HUDEP-2 (cell line): ENCODE results near the gene FAM110D.

Source experiments
- DNase-seq, 76 experiments: peaks; one replicate each; lab custom pipeline; 2025; ENCODE audit not compliant: unreplicated experiment in 76 of 76; lab: John Stamatoyannopoulos, UW

Gene FAM110D

DNA sequence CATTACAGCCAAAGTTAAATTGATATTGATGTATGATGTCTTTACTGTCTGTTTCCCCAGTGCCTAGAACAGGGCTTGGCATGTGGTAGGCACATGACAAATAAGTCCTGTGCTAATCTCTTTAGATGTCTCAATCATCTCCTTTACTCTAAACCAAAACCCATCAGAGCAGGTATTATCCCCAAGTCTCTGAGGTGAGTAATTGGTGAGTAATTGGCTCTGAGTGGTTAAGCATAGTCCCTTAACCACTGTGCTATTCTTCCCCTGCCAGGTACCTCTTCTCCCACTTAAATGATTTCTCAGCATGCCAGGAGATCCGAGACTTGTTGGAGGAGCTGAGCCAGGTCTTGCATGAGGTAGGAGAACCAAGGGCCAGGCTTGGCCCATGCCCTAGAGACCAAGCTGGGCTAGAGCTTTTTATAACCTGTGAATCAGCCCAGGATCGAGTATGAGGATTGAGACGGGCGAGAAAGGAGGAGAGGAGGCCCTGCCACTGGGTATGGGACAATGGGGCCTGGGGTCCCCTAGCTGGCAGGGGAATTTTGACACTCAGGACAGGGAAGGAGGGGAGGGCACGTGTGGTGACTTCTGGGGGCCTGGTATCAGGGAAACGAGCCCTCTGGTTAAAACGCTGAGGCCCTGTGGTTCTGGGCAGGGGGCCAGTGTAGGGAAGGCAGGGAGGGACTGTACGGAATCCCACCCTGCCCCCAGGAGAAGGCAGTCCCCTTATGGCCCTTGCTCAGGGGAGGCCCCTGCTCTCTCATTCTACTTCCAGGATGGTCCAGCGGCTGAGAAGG lies 22.9 kb downstream of the FAM110D start:
- DNase-seq, result no peak

DNA sequence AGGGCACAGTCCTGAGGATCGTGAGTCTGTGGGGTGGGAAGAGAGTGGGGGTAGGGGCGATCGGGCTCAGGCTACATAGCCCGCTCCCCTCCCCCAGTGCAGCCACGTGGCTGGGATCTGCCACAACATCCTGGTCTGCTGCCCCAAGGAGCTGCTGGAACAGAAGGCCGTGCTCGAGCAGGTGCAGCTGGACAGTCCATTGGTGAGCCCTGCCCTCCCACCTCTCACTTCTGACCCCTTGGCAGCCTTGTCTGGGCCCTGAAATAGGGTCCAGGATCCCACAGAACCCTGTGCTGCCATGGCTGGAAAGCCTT lies 23.5 kb downstream of the FAM110D start:
- no peak for DNase-seq

DNA sequence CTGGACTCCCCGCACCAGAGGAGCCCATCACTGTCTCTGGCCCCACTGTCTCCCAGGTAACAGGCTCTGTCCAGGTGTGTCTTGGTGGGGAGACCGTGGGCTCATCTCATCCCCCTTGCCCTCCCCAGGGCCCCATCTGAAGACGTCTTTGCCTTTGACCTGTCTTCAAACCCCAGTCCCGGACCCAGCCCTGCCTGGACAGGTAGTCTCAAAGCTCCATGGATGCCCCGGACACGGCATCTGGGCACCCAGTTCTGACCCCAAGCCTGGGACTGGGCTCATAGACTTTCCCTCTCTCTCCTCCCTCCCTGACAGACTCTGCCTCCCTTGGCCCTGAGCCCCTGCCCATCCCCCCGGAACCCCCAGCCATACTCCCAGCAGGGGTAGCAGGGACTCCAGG lies 25.2 kb downstream of the FAM110D start:
- DNase-seq, result no peak

DNA sequence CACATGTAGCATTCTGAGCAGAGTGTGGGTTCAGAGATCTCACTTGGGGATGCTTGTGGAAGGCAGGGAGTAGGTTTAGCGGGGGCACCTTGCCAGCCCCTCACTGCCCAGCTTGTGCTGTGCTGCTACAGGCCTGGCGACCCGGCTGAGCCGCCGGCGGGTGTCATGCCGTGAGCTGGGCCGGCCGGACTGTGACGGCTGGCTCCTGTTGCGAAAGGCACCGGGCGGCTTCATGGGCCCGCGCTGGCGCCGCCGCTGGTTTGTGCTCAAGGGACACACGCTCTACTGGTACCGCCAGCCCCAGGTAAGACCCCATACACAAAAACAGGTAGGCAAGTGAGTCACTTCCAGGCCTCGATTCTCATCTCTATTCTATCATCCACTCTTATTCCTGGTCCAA lies 26.0 kb downstream of the FAM110D start:
- DNase-seq, result no peak

DNA sequence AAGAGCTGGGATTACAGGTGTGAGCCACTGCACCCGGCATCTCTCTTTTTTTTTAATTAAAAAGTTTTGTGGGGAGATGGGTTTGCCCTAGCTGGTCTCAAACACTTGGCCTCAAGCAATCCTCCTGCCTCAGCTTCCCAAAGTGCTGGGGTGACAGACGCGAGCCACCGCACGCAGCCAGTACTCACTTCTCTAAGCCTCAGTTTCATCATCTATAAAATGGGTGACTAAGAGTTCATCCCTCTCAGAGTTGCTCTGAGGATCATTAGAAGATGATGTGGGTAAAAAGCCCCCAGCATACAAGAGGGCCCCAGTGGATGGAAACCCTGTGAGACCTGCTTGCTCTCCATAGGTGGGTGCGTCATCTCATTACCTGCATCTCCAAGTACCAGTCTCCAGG lies 29.0 kb downstream of the FAM110D start:
- no peak for DNase-seq

DNA sequence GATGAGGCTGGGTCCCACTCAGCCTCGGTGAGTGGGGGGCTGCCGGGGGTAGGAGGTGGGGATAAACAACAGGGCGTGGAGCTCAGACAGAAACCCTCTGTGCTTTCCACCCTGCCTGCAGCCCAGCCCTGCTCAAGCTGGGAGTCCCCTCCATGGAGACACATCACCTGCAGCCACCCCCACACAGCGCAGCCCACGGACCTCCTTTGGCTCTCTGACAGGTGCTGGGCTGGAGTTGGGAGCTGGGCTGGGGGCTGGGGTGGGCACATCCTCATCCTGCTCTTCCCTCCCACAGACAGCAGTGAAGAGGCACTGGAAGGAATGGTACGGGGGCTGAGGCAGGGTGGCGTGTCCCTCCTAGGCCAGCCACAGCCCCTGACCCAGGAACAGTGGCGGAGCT lies 29.6 kb downstream of the FAM110D start:
- DNase-seq, result no peak

DNA sequence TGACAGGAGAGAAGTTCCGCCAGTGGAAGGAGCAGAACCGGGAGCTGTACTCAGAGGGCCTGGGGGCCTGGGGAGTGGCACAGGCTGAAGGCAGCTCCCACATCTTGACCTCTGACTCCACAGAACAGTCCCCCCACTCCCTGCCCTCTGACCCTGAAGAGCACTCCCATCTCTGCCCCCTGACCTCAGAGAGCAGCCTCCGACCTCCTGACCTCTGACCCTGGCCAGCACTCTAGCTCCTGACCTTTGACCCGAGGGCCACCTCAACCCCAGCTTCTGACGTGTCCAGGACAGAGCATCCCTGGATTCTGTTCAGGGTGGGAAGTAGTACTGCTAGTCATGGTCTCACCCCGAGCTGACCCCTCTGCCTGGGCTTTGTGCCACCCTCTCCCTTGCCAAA lies 30.5 kb downstream of the FAM110D start:
- DNase-seq, result no peak

DNA sequence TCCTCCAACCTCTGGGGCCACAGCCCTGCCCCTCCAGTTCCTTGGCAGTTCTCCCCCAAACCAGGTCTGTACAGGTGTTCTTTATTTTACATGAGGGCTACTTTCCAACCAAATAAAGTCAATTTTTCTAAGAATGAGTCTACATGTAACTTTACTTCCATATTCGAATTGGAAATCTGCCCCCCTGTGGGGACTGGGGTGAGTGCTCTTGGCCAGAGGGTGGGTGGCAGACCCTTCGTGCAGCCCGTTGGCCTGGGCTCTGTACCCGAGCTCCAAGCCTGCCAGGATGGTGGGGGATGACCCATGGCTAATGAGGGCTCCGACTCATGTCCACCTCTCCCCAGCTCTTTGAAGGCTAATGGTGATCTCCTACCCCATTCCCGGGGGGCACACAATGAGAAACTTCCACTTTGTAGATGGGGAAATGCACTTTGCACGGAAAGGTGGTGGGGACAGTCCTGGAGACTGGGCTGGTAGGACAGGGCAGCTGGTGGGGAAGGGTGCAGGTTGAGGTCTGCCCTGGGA lies 30.9 kb downstream of the FAM110D start:
- no peak for DNase-seq

DNA sequence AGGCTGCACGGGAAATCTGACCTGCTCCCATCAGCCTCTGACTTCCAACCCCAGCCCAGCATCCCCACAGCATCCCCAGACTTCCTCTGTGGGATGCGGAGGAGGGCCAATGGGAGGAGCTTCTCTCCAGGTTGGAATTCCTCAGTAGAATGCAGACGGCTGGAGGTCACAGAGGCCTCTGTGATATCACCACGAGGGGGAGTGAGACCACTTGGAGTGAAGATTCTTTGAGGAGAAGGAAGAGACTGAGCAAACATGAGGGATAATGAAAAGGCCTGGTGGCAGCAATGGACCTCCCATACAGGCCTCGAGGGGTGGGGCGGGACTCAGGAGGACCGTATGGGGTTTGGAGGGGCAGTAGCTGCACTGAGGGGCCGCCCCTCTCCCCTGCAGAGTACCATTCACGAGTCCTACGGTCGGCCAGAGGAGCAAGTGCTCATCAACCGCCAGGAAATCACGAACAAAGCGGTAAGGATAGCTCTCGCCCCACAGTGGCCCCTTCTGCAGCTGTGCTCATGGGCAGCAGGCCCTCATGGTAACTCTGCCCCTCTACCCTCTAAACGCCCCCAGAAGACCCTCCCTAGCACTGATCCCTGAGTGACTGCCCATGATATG lies 31.6 kb downstream of the FAM110D start, which contains the start of gene CATSPER4:
CATSPER4 (plus strand) TSS at position 230 of the 615 bp plus-strand sequence; CDS start at position 256, 26 bp downstream.
- DNase-seq, result peak in 16 of 76 experiments; percentile 6 to 33 (median 16)

DNA sequence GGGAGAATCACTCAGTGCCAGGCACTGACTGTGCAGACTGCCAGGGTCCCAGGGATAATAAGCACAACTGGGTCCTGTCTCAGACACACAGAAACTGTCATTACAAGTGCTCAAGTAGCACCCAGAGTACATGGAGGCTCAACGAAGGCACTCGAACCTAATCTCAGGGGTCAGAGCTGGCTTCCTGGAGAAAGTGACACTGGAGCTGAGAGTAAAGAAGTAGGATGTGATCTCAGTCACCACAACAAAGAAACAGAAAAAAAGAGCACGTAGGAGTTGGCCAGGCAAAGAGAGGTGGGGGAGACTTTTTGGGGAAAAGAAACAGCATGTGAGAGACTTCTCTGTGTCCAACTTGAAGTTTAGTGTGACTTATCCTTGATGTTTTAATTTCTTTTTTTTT lies 32.9 kb downstream of the FAM110D start:
- no peak for DNase-seq

DNA sequence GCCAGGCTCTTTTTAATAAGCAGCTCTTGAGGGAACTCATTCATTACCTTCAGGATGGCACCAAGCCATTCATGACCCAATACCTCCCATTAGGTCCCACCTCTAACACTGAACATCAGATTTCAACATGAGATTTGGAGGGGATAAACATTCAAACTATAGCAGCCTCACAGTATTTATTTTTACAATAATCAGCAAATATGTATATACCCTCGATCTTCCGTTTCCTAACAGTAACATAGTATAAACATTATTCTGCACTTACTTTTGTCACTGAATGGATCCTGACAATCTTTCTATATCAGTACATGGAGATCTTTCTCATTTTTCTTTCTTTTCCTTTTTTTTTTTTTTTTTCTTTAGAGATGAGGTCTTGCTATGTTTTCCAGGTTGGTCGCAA lies 36.9 kb downstream of the FAM110D start:
- no peak for DNase-seq

DNA sequence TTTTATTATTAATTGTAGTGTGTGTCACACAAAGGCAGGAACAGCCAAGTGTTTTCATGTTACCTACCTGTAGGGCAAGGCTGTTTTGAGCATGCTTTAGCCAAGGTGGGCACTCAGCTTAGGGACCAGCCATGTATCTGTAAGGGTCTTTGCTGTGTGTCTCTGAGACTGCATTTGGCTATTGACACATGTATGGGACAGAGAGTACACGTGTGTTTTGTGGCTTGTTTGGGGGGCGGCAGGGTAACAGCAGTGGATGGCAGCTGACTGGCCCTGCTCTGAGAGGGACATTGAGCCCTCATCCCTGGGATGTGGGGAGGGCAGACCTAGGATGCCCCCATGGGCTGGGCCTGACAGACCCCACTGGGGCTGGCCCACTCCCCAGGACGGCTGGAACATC lies 38.4 kb downstream of the FAM110D start:
- no peak for DNase-seq

DNA sequence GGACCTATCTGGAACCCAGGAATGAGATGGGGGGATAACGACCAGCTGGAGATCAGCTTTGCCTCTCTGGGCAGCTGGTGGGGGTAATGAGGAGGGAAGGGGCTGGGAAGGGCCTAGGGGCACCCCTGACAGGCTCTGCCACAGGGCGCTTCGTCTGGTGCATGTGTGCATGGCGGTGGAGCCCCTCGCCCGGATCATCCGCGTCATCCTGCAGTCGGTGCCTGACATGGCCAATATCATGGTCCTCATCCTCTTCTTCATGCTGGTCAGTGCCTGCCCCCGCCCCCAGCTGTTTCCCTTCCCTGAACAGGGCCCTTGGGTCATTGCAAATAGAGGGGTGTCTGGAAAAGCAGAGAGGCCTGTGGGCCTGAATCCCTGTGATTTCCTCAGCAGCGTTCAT lies 38.9 kb downstream of the FAM110D start:
- DNase-seq, result no peak

DNA sequence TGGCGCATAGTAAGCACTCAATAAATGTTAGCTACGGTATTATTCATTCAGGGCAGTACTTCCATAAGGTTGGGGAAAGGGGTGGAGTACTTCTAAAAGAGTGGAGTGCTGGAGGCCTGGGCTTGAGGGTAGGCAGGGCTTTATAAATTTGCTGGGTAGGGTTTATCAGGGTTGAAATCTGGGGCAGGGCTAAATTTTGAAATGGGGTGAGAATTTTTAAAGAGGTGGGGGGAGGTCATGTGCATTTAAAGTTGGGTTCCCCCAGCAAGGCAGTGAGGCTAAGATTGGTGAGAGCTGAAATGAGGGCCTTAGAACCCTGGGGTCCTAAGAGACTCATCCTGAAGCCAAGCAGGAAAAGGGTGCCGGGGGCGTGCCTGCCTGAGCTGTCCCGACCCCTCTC lies 41.5 kb downstream of the FAM110D start:
- DNase-seq, result no peak

DNA sequence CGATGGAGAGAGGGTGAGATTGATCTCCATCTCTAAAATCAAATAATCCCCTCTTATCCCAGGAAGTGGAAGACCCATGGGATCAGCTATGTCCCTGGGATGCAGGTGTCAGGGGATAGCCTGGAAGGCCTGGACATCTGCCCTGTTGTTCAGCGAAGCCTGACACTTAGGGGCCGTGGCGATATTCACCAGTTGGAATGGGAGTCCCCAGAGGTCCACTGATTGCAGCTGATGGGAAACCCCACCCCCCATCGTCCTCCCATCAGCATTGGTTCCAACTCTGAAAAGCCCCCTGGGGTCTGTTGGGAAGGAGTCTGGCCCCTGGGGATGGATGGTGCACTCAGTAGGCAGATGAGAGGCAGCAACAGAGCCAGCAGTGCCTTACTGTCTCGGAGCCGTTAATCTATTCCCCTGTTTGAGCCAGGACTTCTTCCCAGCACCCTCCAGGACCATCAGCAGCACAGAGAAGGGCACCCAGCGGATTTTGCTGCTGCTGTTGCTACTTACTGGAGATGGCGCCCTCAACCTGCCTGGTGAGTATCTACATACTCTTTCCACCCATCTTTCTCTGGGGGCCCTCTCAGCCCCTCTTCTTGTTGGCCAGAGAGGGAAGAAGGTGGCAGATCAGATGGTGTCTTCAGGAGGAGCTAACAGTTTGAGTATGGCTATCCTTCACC lies 44.9 kb downstream of the FAM110D start:
- peak in 1 of 76 experiments; percentile 4 for DNase-seq

DNA sequence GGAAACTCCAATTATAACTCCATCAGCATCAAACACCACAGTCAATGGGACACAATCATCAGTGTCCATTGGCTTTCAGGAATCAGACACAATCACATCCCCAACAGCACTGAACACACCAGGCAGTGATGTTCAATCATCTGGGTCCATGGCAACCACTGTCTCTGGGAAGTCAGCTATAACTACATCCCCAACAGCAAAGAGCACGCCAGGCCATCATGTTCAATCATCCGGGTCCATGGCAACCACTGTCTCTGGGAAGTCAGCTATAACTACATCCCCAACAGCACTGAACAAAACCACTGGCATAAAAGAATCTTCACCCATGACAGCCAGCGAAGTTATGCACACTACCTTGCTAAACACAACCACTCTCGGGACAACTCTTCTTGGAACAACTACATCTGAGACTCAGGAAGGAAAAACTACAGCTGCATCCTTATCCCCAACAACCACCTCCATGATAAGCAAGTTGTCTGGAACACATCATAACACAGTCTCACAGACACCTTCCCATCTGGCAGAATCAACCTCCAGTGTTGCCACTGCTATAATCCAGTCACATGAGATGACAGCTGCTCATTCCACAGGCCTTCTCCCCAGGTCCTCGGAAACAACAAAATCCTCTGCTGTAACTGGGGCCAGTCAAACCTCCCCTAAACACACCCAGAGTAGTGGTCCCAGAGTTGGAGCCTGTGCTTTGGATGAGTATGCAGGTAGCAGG lies 51.4 kb downstream of the FAM110D start:
- DNase-seq, result no peak

DNA sequence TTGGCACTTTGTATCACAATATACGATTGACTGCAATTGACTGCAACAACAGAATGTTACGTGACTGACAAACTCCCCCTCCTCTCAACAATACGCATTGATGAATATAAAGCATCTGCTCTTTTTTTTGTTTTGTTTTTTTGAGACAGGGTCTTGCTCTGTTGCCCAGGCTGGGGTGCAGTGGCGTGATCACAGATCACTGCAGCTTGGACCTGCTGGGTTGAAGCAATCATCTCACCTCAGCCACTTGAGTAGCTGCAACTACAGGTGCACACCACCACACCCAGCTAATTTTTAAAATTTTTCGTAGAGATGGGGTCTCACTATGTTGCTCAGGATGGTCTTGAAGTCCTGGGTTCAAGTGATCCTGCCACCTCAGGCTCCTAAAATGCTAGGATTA lies 53.8 kb downstream of the FAM110D start:
- no peak for DNase-seq

DNA sequence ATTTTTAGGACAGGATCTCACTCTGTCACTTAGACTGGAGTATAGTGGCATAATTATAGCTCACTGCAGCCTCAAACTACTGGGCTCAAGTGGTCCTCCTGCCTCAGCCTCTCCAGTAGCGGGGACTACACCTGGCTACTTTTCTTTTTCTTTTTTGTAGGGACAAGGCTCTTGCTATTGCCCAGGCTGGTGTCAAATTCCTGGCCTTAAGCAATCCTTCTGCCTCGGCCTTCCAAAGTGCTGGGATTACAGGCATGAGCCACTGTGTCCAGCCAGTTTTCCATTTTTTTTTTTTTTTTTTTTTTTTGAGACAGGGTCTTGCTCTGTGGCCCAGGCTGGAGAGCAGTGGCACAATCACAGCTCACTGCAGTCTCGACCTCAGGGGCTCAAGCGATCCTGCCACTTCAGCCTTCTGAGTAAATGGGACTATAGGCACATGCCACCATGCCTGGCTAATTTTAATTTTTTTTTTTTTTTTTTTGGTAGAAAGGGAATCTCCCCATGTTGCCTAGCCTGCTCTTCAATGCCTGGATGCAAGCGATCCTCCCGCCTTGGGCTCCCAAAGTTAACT lies 54.5 kb downstream of the FAM110D start:
- DNase-seq, result no peak
